H9 (cell line): ENCODE results near the gene MANF. TPM values are rescaled to one million over a fixed set of nuclear protein-coding genes. Genes with fewer than 3 reads are reported as not detected.

Experiments used
- DNase-seq: peaks from one replicate; pipeline ENCODE4 v3.0.0-alpha.2; 2017
- H2AFZ ChIP-seq: one replicate; pipeline ENCODE4 v1.6.1; 2013; ENCODE audit warnings: mild to moderate bottlenecking, low read length, control low read depth, moderate library complexity
- H2AK5ac ChIP-seq: 2 replicates; pipeline ENCODE4 v1.6.1; 2013; ENCODE audit warnings: low read length, control low read depth, mixed read lengths; ENCODE audit not compliant: insufficient read length
- H2BK120ac ChIP-seq: one replicate; pipeline ENCODE4 v1.6.1; 2013; ENCODE audit warnings: low read depth, mild to moderate bottlenecking, low read length, control low read depth, inconsistent platforms; ENCODE audit not compliant: poor library complexity, severe bottlenecking
- H2BK12ac ChIP-seq: 2 replicates; pipeline ENCODE4 v1.6.1; 2013; ENCODE audit warnings: low read length, control low read depth, mixed read lengths, low read depth; ENCODE audit not compliant: insufficient read length
- H2BK15ac ChIP-seq: 2 replicates; pipeline ENCODE4 v1.6.1; 2013; ENCODE audit warnings: low read depth, low read length, control low read depth
- H2BK20ac ChIP-seq: one replicate; pipeline ENCODE4 v1.6.1; 2013; ENCODE audit warnings: low read depth, mild to moderate bottlenecking, low read length, control low read depth, inconsistent platforms; ENCODE audit not compliant: poor library complexity, severe bottlenecking
- H2BK5ac ChIP-seq: 2 replicates; pipeline ENCODE4 v1.6.1; 2013; ENCODE audit warnings: low read length, control low read depth, mixed read lengths; ENCODE audit not compliant: insufficient read length
- H3K14ac ChIP-seq: 2 replicates; pipeline ENCODE4 v1.6.1; 2013; ENCODE audit warnings: low read length, control low read depth; ENCODE audit not compliant: insufficient read depth
- H3K18ac ChIP-seq: 2 replicates; pipeline ENCODE4 v1.6.1; 2013; ENCODE audit warnings: low read depth, mild to moderate bottlenecking, mixed read lengths, low read length, control low read depth; ENCODE audit not compliant: insufficient read length
- H3K23ac ChIP-seq: 2 replicates; pipeline ENCODE4 v1.6.1; 2013; ENCODE audit warnings: low read length, control low read depth, mixed read lengths, low read depth; ENCODE audit not compliant: insufficient read length
- H3K23me2 ChIP-seq: 2 replicates; pipeline ENCODE4 v1.6.1; 2013; ENCODE audit warnings: low read depth, mild to moderate bottlenecking, mixed read lengths, low read length, control low read depth; ENCODE audit not compliant: insufficient read length, poor library complexity, severe bottlenecking
- H3K27ac ChIP-seq: 2 replicates; pipeline ENCODE4 v1.5.1; 2013; ENCODE audit warnings: low read length, control low read depth, mixed read lengths, low read depth; ENCODE audit not compliant: insufficient read length
- H3K27me3 ChIP-seq: 2 replicates; pipeline ENCODE4 v1.6.1; 2013; ENCODE audit warnings: low read length, control low read depth, inconsistent platforms; ENCODE audit not compliant: insufficient read depth
- H3K4ac ChIP-seq: 2 replicates; pipeline ENCODE4 v1.6.1; 2013; ENCODE audit warnings: low read depth, mild to moderate bottlenecking, control low read depth, inconsistent platforms, low read length, moderate library complexity
- H3K4me1 ChIP-seq: 2 replicates; pipeline ENCODE4 v1.6.1; 2013; ENCODE audit warnings: low read length, control low read depth, inconsistent platforms; ENCODE audit not compliant: insufficient read depth
- H3K4me2 ChIP-seq: 2 replicates; pipeline ENCODE4 v1.6.1; 2013; ENCODE audit warnings: low read length, control low read depth, mixed read lengths; ENCODE audit not compliant: insufficient read length, insufficient read depth
- H3K56ac ChIP-seq: 2 replicates; pipeline ENCODE4 v1.6.1; 2013; ENCODE audit warnings: low read depth, mild to moderate bottlenecking, mixed read lengths, low read length, control low read depth; ENCODE audit not compliant: insufficient read length
- H3K79me1 ChIP-seq: 2 replicates; pipeline ENCODE4 v1.6.1; 2013; ENCODE audit warnings: low read depth, mild to moderate bottlenecking, moderate library complexity, low read length, control low read depth, inconsistent platforms; ENCODE audit not compliant: insufficient read depth, poor library complexity, severe bottlenecking
- H3K79me2 ChIP-seq: 2 replicates; pipeline ENCODE4 v1.6.1; 2013; ENCODE audit warnings: low read length, control low read depth, inconsistent platforms; ENCODE audit not compliant: insufficient read depth
- H3K9ac ChIP-seq: 2 replicates; pipeline ENCODE4 v1.6.1; 2013; ENCODE audit warnings: low read length, control low read depth, mixed read lengths; ENCODE audit not compliant: insufficient read length; ENCODE audit errors: extremely low read depth
- H3K9me3 ChIP-seq: one replicate; pipeline ENCODE4 v1.6.1; 2013; ENCODE audit warnings: low read depth, low read length, inconsistent platforms; ENCODE audit not compliant: control insufficient read depth
- H3T11ph ChIP-seq: one replicate; pipeline ENCODE4 v1.6.1; 2013; ENCODE audit warnings: mild to moderate bottlenecking, low read length, control low read depth, inconsistent platforms
- H4K20me1 ChIP-seq: one replicate; pipeline ENCODE4 v1.6.1; 2013; ENCODE audit not compliant: control insufficient read depth, insufficient read length, insufficient read depth
- H4K5ac ChIP-seq: 2 replicates; pipeline ENCODE4 v1.6.1; 2013; ENCODE audit warnings: low read depth, mild to moderate bottlenecking, mixed read lengths, low read length, control low read depth; ENCODE audit not compliant: insufficient read length
- H4K8ac ChIP-seq: replicated peaks from 2 replicates; pipeline ENCODE4 v1.6.1; 2013; ENCODE audit warnings: low read length, control low read depth, mixed read lengths, low read depth; ENCODE audit not compliant: insufficient read length
- H4K91ac ChIP-seq: 2 replicates; pipeline ENCODE4 v1.6.1; 2013; ENCODE audit warnings: low read depth, mild to moderate bottlenecking, moderate library complexity, mixed read lengths, low read length, control low read depth; ENCODE audit not compliant: insufficient read length
- H3K27ac Mint-ChIP-seq, 3 experiments: 2 replicates in 2 of 3; 3 replicates in 1 of 3; pipeline ENCODE4 v1.8.0; 2020 to 2021; ENCODE audit warnings: mixed read lengths in 3 of 3, mild to moderate bottlenecking in 1 of 3, moderate library complexity in 1 of 3
- H3K27me3 Mint-ChIP-seq: 2 replicates; pipeline ENCODE4 v1.8.0; 2021; ENCODE audit warnings: low read depth, mild to moderate bottlenecking, moderate library complexity, mixed read lengths
- H3K36me3 Mint-ChIP-seq, 3 experiments: 2 replicates in 2 of 3; 3 replicates in 1 of 3; pipeline ENCODE4 v1.8.0; 2020 to 2021; ENCODE audit warnings: low read depth in 3 of 3, mixed read lengths in 3 of 3; ENCODE audit not compliant: insufficient read depth in 1 of 3
- H3K4me1 Mint-ChIP-seq, 2 experiments: 2 replicates each; pipeline ENCODE4 v1.8.0; 2020; ENCODE audit warnings: mixed read lengths in 2 of 2
- H3K4me3 Mint-ChIP-seq, 2 experiments: 2 replicates in 1 of 2; 3 replicates in 1 of 2; pipeline ENCODE4 v1.8.0; 2020 to 2021; ENCODE audit warnings: mild to moderate bottlenecking in 2 of 2, mixed read lengths in 2 of 2, moderate library complexity in 1 of 2
- H3K9me3 Mint-ChIP-seq, 2 experiments: 2 replicates in 1 of 2; 3 replicates in 1 of 2; pipeline ENCODE4 v1.8.0; 2020; ENCODE audit warnings: mild to moderate bottlenecking in 2 of 2, mixed read lengths in 2 of 2, moderate library complexity in 1 of 2
- WGBS: extraction: QIAGEN DNeasy Blood & Tissue Kit; methylation state at CpG from one replicate; pipeline ENCODE4 v1.1.7; 2013; ENCODE audit warnings: missing lambda C conversion rate, low lambda C conversion rate, mixed read lengths; ENCODE audit not compliant: insufficient read length; ENCODE audit errors: extremely low coverage; 5-methylcytosine and 5-hydroxymethylcytosine counted together
- total RNA-seq: library from RNA; stranded (reverse); gene quantifications from 2 replicates; pipeline ENCODE4 v1.2.1, GENCODE V29; 2021
- TF ChIP-seq, protein P1 (sequence below): fragments of 200-600 bp; sonication (generic); conservative IDR thresholded peaks from 3 replicates; pipeline ENCODE4 v1.8.0; 2021; ENCODE audit warnings: antibody characterized with exemption, mild to moderate bottlenecking

Gene MANF
- total RNA-seq, 1 experiment from 2014 or later = 148 TPM

DNA sequence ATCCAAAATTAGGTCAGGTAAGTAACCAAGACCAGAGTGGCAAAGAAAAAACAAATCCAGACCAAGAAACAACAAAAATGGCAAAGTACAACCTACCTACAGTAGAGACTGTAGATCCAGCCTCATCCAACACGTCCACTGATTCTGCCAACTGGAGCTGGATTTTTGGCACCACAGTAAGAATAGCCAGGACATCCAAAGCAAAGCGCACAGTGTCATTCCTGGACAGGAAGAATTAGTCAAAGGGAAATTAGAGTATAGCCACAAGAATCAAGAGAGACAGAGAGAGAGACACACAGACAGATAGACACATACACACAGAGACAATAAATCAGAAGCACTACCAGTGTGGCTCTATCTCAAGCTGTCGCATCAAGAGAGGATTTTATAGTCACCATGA is 37.1 kb downstream of the MANF start:
- Histone ChIP-seq H2AFZ (no peak overlapping the region), H2BK5ac (no peak overlapping the region), H3K56ac (no peak overlapping the region), H3K9me3 (no peaks in the 10 kb centered on the region), H3K14ac (no peak overlapping the region), H3K4me2 (no peak overlapping the region), H2BK12ac (no peak overlapping the region), H2BK120ac (no peak overlapping the region), H4K5ac (no peak overlapping the region), H3K27me3 (no peaks in the 10 kb centered on the region), H3K4me1 (no peaks in the 10 kb centered on the region), H2AK5ac (no peak overlapping the region), H4K20me1 (no peaks in the 10 kb centered on the region), H4K8ac (no peak overlapping the region), H3K18ac (no peak overlapping the region), H3T11ph (no peak overlapping the region), H3K9ac (no peak overlapping the region), H3K4ac (no peak overlapping the region), H3K27ac (no peak overlapping the region), H3K79me1 (no peaks in the 10 kb centered on the region), H3K23ac (no peak overlapping the region), H3K79me2 (no peaks in the 10 kb centered on the region), H2BK15ac (no peak overlapping the region), H4K91ac (no peak overlapping the region), H2BK20ac (no peak overlapping the region), H3K23me2 (no peaks in the 10 kb centered on the region)
- H3K9me3 Mint-ChIP-seq = no peaks in the 10 kb centered on the region
- no peak overlapping the region for H3K27ac Mint-ChIP-seq
- TF ChIP-seq, protein P1, sequence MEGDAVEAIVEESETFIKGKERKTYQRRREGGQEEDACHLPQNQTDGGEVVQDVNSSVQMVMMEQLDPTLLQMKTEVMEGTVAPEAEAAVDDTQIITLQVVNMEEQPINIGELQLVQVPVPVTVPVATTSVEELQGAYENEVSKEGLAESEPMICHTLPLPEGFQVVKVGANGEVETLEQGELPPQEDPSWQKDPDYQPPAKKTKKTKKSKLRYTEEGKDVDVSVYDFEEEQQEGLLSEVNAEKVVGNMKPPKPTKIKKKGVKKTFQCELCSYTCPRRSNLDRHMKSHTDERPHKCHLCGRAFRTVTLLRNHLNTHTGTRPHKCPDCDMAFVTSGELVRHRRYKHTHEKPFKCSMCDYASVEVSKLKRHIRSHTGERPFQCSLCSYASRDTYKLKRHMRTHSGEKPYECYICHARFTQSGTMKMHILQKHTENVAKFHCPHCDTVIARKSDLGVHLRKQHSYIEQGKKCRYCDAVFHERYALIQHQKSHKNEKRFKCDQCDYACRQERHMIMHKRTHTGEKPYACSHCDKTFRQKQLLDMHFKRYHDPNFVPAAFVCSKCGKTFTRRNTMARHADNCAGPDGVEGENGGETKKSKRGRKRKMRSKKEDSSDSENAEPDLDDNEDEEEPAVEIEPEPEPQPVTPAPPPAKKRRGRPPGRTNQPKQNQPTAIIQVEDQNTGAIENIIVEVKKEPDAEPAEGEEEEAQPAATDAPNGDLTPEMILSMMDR = no peak
- WGBS = no CpG with 5 or more reads among the region's 3 CpGs
- peaks cover 15 to 18% of the 10 kb centered on the region in 2 experiments for H3K4me1 Mint-ChIP-seq
- H3K36me3 Mint-ChIP-seq = peaks cover 16 to 50% (median 46%) of the 10 kb centered on the region in 3 experiments; a peak in 6 of 7 replicates
- H3K4me3 Mint-ChIP-seq = no peak overlapping the region
- no peak for DNase-seq
- no peaks in the 10 kb centered on the region for H3K27me3 Mint-ChIP-seq
